RPMI8226 (cell line): ENCODE results near the gene FCN3.
A peak's percentile ranks its signal among the peaks of the same experiment; 100 is the strongest.

Source experiments
- DNase-seq: peaks from one replicate; pipeline ENCODE4 v3.0.0-alpha.2; 2015

The FCN3 gene

GRCh38 chr1:27335506-27336422 lies 38.9 kb downstream of the FCN3 start:
- DNase-seq = no peak

DNA sequence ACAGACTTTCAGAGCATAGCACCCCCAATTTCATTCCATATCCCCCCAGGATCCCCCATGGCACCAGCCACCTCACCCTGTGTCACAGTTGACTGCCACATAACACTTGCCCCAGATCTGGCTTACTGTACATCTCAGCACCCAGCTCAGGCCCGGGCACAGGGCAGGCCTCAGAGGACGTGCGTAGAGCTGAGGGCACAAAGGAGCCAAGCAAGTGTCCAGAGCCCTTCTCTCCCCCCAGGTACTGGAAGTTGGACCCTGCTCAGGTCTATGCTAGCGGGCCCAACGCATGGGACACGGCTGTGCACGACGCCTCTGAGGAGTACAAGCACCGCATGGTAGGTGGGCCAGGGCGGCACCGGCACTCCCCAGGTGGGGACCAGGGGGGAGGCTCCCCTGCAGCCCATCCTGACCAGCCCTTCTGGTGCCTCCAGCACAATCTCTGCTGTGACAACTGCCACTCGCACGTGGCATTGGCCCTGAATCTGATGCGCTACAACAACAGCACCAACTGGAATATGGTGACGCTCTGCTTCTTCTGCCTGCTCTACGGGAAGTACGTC lies 40.8 kb downstream of the FCN3 start:
- DNase-seq = no peak

- peak; percentile 61 for DNase-seq
Observed at GRCh38 chr1:27332536-27333281, 41.9 kb downstream of the FCN3 start.

DNA sequence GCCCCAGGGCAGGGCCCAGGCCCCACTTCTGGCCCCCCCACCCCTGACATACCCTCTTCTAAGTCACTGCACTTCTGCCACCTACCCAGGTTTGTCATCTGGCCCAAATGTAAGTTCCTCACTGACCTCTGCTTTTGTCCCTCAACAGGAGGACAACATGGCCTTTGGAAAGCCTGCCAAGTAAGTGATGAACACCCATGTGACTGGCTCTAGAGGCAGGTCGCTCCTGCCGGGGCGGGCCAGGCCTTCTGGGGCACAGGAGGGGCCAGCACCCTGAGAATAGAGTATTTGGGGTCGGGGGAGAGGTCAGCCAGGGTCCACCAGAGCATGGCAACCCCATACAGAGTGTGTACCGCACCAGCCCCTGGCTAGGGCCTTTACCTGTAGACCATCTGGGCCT lies 42.7 kb downstream of the FCN3 start:
- DNase-seq = no peak

DNA sequence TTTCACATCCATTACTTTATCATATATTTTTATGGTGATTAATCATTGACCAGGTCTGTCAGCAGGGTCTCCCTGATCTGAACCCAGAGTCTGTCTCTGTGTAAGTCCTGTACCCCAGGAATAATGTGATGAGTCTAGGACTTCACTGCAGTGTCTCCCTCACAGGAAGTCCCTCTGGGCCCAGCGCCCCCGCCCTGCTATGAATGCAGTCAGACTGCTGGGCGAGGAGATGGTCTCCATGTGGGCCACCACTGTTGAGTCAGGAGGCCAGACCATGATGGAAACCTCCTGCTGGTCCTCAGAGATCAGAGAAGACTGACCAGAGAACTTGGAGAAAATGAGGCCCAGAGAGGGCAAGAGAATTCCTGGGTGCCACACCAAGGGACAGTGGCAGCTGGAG lies 43.2 kb downstream of the FCN3 start:
- DNase-seq = no peak

GRCh38 chr1:27330786-27331185 lies 43.8 kb downstream of the FCN3 start:
- DNase-seq = no peak

- no peak for DNase-seq
Observed at GRCh38 chr1:27327964-27328363, 46.7 kb downstream of the FCN3 start.

GRCh38 chr1:27325286-27325685 lies 49.3 kb downstream of the FCN3 start:
- no peak for DNase-seq

GRCh38 chr1:27322569-27323240 lies 51.9 kb downstream of the FCN3 start:
- DNase-seq = no peak

DNA sequence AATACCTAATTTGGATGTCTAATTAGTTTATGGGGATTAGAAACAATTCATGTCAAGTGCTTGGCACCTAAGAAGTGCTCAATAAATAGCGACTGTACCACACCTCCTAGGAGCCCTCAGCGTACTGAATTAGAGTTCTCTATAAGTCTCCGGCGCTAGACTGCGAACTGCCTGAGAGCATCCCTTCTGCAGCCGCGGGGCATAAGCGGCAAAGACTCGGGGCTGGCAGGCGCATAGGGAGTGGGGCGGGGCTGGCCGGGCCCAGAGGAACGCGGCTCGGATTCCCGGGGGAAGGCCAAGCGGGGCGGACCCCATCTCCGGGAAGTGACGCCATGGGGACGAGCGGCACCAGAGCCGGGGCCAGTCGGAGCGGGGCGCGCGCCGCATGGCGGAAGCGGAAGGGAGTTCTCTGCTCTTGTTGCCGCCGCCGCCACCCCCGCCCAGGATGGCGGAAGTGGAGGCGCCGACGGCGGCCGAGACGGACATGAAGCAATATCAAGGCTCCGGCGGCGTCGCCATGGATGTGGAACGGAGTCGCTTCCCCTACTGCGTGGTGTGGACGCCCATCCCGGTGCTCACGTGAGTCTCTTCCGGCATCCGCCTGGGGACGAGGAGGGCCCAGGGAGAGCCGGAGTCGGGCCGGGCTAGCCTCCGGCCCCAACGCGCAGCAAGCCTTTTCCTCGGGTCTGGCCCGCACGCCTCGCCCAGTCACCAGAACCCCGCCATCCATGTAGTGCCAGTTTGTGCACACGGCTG lies 52.6 kb downstream of the FCN3 start, which contains the start of gene TMEM222:
TSS of gene TMEM222 (plus strand) at position 351 of the 756 bp plus-strand sequence. CDS start at position 386, 35 bp downstream.
- DNase-seq = peak; percentile 99
